Colonic mucosa (tissue), 4 donors: ENCODE results near the gene SEC22B. TPM values are rescaled to one million over a fixed set of nuclear protein-coding genes. Genes with fewer than 3 reads are reported as not detected.
"Not testable (repeated sequence)": the region's sequence is repeated elsewhere in the genome, so short reads cannot be mapped to it uniquely, and the experiment has no call there.

Source experiments
- DNase-seq: peaks from one replicate; pipeline ENCODE4 v3.0.0-alpha.2; 2020
- H3K27ac ChIP-seq: fragments of 200-600 bp; one replicate; pipeline ENCODE4 v1.8.0; 2021
- H3K27me3 ChIP-seq: fragments of 200-600 bp; one replicate; pipeline ENCODE4 v1.8.0; 2021
- H3K36me3 ChIP-seq: fragments of 200-600 bp; one replicate; pipeline ENCODE4 v1.8.0; 2021
- H3K4me1 ChIP-seq: fragments of 200-600 bp; one replicate; pipeline ENCODE4 v1.8.0; 2021; ENCODE audit warnings: mild to moderate bottlenecking
- H3K4me3 ChIP-seq: fragments of 200-600 bp; one replicate; pipeline ENCODE4 v1.8.0; 2021
- H3K9ac ChIP-seq, 2 donors: one replicate each; pipeline ENCODE4 v1.7.0; 2013; ENCODE audit warnings: control low read depth in 2 of 2, low read depth in 2 of 2, low read length in 2 of 2
- H3K9me3 ChIP-seq: fragments of 200-600 bp; one replicate; pipeline ENCODE4 v1.8.0; 2021
- intact Hi-C: fragments of 100-400 bp; cut with DNase I; formaldehyde crosslinking; loops from one replicate; pipeline ENCODE4 v1.14.1; 2022
- total RNA-seq, 2 donors: library from RNA; stranded (reverse); fragmentation: NEBNext Ultra II Directional in 1 of 2; extraction: Animal tissue kit (Norgen Biotek cat#: 25700) in 1 of 2; gene quantifications; one replicate each; pipeline ENCODE4 v1.2.1, GENCODE V29; 2021
- donor health status: healthy.
- donor health status: DM: no; HTN: no; CAD: no.
- donor health status: DM: no; HTN: no; CAD: no.

Gene SEC22B
- total RNA-seq, 2 donors from 2014 or later = 26.3 to 29.3 TPM

GRCh38 chr1:120103768-120104167 lies 72.6 kb downstream of the SEC22B start:
- H3K27me3 ChIP-seq, H3K9me3 ChIP-seq, H3K4me3 ChIP-seq, H3K27ac ChIP-seq, intact Hi-C loops, H3K9ac ChIP-seq, DNase-seq, H3K4me1 ChIP-seq, H3K36me3 ChIP-seq: not testable (repeated sequence)

- H3K4me3 ChIP-seq, H3K36me3 ChIP-seq, DNase-seq, intact Hi-C loops, H3K9ac ChIP-seq, H3K27ac ChIP-seq, H3K27me3 ChIP-seq, H3K9me3 ChIP-seq, H3K4me1 ChIP-seq: not testable (repeated sequence)
Measured at GRCh38 chr1:120101593-120101992, 74.7 kb downstream of the SEC22B start.

Other genes starting within 250 kb of the SEC22B start
- 10 to 100 TPM; 53.0 to 69.6 TPM for gene NOTCH2, start 106.9 kb downstream of the SEC22B start, total RNA-seq
- 1 to 10 TPM; 3.0 to 3.3 TPM for gene NBPF8, start 238.5 kb upstream of the SEC22B start, total RNA-seq